ACC112 (cell line): ENCODE results near the gene PYGB.

Experiments
- H2AFZ ChIP-seq: fragments of 200-600 bp; sonication (generic); one replicate; pipeline ENCODE4 v1.6.0; 2017; ENCODE audit warnings: antibody characterized with exemption, low read length; ENCODE audit not compliant: unreplicated experiment
- H3K27ac ChIP-seq: fragments of 200-600 bp; sonication (generic); 2 replicates; pipeline ENCODE4 v1.5.1; 2014; ENCODE audit warnings: low read depth, mild to moderate bottlenecking, antibody characterized with exemption, low read length, moderate library complexity
- H3K27me3 ChIP-seq: fragments of 200-600 bp; sonication (generic); 2 replicates; pipeline ENCODE4 v1.6.1; 2014; ENCODE audit warnings: mild to moderate bottlenecking, antibody characterized with exemption, low read length, moderate library complexity, mixed read lengths; ENCODE audit not compliant: insufficient read depth
- H3K36me3 ChIP-seq: fragments of 200-600 bp; sonication (generic); 2 replicates; pipeline ENCODE4 v1.6.1; 2016; ENCODE audit warnings: mild to moderate bottlenecking, antibody characterized with exemption, low read length, moderate library complexity, mixed read lengths; ENCODE audit not compliant: insufficient read depth
- H3K4me1 ChIP-seq: fragments of 200-600 bp; sonication (generic); one replicate; pipeline ENCODE4 v1.6.1; 2016; ENCODE audit warnings: low read length, mixed read lengths; ENCODE audit not compliant: insufficient read depth, unreplicated experiment, control insufficient read depth
- H3K4me3 ChIP-seq: fragments of 200-600 bp; sonication (generic); 2 replicates; pipeline ENCODE4 v1.5.1; 2014; ENCODE audit warnings: mild to moderate bottlenecking, low read depth, low read length
- H3K79me2 ChIP-seq: fragments of 200-600 bp; sonication (generic); one replicate; pipeline ENCODE4 v1.6.0; 2016; ENCODE audit warnings: low read length; ENCODE audit not compliant: control insufficient read depth, unreplicated experiment, insufficient read depth

PYGB gene

DNA sequence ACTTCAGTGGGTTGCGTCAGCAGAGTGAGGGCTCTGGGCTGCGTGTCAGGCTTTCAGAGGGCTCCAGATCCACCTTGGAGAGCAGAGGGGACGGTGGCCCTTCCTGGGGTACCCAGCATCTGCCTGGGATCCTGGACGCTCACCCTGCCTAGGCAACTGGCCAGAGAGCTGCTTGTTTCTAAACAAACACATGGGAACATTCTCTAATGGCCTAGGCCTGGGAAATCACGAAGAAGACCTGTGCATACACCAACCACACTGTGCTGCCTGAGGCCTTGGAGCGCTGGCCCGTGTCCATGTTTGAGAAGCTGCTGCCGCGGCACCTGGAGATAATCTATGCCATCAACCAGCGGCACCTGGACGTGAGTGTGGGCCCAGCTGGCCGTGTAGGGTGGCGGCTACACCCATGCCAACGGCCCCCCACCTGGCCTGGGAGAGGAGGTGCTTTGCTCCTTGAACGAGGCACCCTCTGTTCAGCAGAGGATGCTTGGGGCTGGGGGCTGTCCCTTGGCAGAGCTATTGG is 32.2 kb downstream of the PYGB start:
- Histone ChIP-seq H3K27ac (no peak overlapping the region), H3K79me2 (no peaks in the 10 kb centered on the region), H3K4me1 (no peaks in the 10 kb centered on the region), H3K27me3 (no peaks in the 10 kb centered on the region), H2AFZ (no peak overlapping the region), H3K4me3 (no peak overlapping the region), H3K36me3 (peaks cover 15% of the 10 kb centered on the region; the same call in 1 of the 2 replicates)

DNA sequence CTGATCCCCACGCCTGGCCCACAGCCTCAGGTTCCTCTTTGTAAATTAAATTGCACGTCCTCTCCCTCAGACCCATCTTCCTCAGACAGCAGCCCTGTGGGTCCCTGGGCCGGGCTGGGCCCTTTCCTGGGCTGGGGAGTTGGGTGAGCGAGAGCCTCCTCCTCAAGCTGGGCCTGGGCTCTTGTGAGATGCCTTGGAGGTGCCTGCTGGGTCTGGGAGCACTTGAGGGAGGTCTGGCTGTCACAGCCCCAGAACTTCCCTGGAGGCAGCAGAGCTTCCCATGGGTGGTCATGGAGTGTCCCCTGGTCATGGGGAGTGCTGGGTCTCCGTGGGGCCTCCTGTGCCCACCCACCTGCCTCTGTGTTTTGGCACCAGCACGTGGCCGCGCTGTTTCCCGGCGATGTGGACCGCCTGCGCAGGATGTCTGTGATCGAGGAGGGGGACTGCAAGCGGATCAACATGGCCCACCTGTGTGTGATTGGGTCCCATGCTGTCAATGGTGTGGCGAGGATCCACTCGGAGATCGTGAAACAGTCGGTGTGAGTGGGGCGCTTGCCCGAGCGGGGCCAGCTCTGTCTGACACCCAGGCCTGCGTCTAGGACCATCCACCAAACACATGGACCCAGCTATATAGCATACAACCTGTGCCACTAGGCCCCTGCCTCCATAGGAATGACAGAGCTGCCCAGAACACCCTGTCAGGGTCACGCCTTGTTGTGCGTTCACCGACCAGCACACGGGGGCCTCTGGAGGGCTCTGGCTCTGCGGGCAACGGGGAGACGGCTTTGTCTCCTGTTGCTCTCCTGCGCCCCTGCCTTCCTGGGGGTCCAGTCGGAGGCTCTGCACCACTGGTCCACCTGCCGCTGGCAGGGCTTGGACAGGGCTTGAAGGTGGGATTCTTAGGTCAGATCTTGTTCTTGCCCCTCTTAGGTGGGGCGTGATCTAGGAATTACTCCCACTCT is 33.0 kb downstream of the PYGB start:
- no peak overlapping the region for H3K27ac ChIP-seq

DNA sequence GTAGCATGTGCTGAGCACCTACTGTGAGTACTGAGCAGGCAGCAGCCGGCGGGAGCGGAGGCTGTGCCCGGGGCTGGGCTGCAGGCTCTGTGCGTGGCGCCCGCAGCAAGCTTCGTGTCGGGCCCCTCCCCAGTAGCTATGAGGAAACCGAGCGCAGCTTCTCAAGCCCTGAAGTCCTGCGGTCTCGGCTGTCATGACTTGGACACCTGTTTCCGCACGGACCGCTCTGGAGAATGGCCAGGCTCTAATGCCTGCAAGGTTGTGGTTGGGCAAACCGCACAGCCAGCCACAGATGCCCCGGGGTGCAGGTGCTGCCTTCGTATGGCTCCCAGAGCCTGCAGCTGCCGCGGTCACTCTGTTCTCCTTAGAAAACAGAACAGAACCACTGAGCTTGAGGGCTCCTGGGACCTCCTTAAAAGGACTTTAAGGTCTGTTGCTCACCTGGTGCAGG is 33.7 kb downstream of the PYGB start:
- Histone ChIP-seq H2AFZ (no peak overlapping the region), H3K27ac (no peak overlapping the region), H3K27me3 (no peaks in the 10 kb centered on the region), H3K4me3 (no peak overlapping the region), H3K4me1 (no peaks in the 10 kb centered on the region), H3K79me2 (no peaks in the 10 kb centered on the region), H3K36me3 (peaks cover 23% of the 10 kb centered on the region; the same call in 1 of the 2 replicates)

More for the DNA sequence above, 33.0 kb downstream of the PYGB start:
- Histone ChIP-seq H2AFZ (no peak overlapping the region), H3K79me2 (no peaks in the 10 kb centered on the region), H3K36me3 (peaks cover 21% of the 10 kb centered on the region; the same call in 1 of the 2 replicates), H3K4me3 (no peak overlapping the region), H3K27me3 (no peaks in the 10 kb centered on the region), H3K4me1 (no peaks in the 10 kb centered on the region)

DNA sequence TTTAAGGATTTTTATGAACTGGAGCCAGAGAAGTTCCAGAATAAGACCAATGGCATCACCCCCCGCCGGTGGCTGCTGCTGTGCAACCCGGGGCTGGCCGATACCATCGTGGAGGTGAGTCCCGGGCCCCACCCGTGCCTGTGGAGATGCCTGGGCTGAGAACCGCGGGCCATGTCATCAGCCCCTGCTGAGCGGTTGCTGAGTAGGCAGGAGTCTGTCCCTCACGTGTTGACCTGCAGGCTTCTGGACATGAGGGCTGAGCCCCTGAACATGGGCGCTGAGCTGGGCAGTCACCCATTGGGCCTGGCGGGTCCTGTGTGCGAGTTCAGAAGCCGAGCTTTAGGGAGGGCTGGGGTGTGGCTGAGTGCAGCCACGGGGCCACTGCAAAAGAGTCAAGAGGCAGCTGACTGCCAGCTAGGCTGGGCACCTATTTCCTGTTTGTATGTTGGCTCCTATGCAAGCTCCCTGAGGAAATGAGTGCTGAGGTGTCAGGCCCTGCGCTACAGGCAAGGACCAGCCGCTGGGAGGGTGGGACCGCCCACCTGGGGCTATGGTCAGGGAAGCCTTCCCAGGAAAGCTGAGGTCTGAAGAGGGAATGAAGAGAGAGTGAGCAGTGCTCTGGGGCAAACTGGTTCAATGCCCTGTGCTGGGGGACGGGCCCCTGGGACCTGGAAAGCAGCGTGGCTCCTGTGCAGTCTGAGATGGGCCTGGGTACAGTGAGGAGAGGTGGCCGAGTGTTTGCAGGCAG is 34.3 kb downstream of the PYGB start:
- Histone ChIP-seq H3K79me2 (no peaks in the 10 kb centered on the region), H2AFZ (no peak overlapping the region), H3K4me1 (no peaks in the 10 kb centered on the region), H3K36me3 (peaks cover 23% of the 10 kb centered on the region; the same call in 1 of the 2 replicates), H3K4me3 (no peak overlapping the region), H3K27ac (no peak overlapping the region), H3K27me3 (no peaks in the 10 kb centered on the region)

DNA sequence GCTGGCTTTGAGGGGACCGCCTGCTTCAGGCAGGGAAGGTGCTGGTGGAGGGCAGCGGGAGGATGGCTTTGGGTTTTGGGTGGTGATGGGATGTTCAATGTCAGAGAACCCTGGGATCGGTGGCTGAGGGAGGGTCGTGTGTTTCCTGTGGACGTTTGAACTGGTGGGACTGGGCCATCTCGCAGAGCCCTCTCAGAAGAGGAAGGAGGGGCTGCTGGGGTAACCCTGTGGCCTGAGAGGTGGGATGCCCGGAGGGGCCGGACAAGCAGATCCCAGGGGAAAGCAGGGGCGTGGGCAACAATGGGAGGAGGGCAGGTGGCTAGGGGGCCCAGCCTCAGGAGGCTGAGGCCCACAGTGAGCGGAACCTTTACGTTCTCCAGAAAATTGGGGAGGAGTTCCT is 34.9 kb downstream of the PYGB start:
- Histone ChIP-seq H3K4me3 (no peak overlapping the region), H3K36me3 (peaks cover 18% of the 10 kb centered on the region; the same call in 1 of the 2 replicates)

DNA sequence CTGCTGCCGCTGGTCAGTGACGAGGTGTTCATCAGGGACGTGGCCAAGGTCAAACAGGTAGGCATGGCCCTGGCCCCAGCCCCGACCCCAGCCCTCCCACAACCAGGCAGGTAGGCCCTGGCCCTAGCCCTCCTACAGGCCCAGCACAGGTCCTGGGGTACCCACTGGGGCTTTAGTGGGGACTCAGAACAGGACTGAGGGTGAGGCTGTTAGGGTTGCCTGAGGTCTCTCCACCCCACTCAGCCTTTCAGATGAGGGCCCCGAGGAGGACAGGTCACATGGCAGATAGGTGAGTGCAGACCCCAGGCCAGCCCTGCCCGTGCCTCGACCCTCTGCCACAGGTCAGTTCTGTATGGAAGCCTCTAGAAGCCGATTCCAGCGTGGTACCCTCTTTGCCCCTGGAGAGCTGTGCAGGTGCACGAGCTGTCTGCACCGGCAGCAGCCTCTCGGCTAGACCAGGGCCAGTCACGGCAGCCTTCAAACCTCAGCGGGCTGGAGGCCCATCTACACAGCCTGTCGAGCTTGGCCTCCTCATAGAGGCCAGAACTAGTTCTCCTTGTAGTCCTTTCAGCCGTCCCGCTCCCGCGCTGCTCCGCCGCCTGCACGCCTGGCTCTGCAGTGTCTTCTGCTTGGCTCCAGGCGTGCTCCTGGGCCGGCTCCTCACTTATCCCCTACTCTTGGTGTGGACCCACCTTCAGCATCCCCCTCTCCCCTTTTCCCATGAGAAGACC is 35.5 kb downstream of the PYGB start:
- H3K27ac ChIP-seq: no peak overlapping the region
- H3K27me3 ChIP-seq: no peaks in the 10 kb centered on the region
- no peak overlapping the region for H3K4me3 ChIP-seq
- H3K79me2 ChIP-seq: no peaks in the 10 kb centered on the region
- no peak overlapping the region for H2AFZ ChIP-seq
- H3K4me1 ChIP-seq: no peaks in the 10 kb centered on the region
- peaks cover 17% of the 10 kb centered on the region; the same call in 1 of the 2 replicates for H3K36me3 ChIP-seq

More for the DNA sequence above, 34.9 kb downstream of the PYGB start:
- no peak overlapping the region for H2AFZ ChIP-seq
- no peak overlapping the region for H3K27ac ChIP-seq
- H3K4me1 ChIP-seq: no peaks in the 10 kb centered on the region
- H3K27me3 ChIP-seq: no peaks in the 10 kb centered on the region
- H3K79me2 ChIP-seq: no peaks in the 10 kb centered on the region

DNA sequence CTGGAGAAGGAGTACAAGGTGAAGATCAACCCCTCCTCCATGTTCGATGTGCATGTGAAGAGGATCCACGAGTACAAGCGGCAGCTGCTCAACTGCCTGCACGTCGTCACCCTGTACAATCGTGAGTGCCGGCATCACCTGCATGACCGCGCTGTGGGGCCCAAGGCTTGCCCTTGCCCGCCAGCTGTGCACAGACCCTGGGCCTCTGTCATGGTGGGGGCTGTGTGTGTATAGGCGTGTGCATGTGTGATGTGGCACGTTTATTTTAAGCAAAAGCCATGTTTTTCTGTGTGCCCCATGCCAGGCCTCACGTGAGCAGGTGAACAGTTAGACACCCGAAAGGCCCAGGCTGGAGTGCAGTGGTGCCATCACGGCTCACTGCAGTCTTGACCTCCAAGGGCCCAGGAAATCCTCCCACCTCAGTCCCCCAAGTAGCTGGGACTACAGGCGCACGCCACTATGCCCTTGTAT is 36.3 kb downstream of the PYGB start:
- Histone ChIP-seq H3K4me3 (no peak overlapping the region), H2AFZ (no peak overlapping the region), H3K36me3 (peaks cover 21% of the 10 kb centered on the region; the same call in 1 of the 2 replicates), H3K27me3 (no peaks in the 10 kb centered on the region), H3K4me1 (no peaks in the 10 kb centered on the region), H3K79me2 (no peaks in the 10 kb centered on the region), H3K27ac (no peak overlapping the region)

DNA sequence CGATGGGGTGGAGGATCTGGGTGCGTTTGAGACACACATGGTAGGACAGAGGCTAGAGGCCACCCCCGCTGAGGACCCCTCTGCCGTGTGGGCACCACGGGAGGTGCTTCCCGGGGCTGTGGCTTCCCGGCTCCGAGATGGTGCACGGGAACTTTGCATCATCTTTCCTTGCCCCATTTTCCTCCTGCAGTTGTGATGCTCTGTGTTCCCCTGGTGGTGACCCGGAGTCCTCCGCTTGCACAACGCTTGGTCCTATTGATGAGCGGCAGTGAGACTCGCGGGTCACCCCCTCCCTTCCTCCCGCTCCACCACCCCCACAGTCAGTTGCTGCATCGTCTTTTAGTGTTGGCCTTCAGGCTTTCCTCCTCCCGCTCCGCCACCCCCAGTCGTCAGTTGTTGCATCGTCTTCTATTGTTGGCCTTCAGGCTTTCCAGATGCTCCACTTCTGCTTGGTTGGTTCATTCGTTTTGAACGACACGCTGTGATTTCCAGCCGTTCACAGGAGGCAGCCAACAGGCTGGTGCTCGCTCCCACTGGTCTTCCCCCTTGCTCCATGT is 37.3 kb downstream of the PYGB start:
- H3K36me3 ChIP-seq: peaks cover 28% of the 10 kb centered on the region; the same call in 1 of the 2 replicates
- no peaks in the 10 kb centered on the region for H3K4me1 ChIP-seq
- H2AFZ ChIP-seq: no peak overlapping the region
- no peak overlapping the region for H3K27ac ChIP-seq
- H3K4me3 ChIP-seq: no peak overlapping the region
- H3K79me2 ChIP-seq: no peaks in the 10 kb centered on the region
- no peaks in the 10 kb centered on the region for H3K27me3 ChIP-seq

DNA sequence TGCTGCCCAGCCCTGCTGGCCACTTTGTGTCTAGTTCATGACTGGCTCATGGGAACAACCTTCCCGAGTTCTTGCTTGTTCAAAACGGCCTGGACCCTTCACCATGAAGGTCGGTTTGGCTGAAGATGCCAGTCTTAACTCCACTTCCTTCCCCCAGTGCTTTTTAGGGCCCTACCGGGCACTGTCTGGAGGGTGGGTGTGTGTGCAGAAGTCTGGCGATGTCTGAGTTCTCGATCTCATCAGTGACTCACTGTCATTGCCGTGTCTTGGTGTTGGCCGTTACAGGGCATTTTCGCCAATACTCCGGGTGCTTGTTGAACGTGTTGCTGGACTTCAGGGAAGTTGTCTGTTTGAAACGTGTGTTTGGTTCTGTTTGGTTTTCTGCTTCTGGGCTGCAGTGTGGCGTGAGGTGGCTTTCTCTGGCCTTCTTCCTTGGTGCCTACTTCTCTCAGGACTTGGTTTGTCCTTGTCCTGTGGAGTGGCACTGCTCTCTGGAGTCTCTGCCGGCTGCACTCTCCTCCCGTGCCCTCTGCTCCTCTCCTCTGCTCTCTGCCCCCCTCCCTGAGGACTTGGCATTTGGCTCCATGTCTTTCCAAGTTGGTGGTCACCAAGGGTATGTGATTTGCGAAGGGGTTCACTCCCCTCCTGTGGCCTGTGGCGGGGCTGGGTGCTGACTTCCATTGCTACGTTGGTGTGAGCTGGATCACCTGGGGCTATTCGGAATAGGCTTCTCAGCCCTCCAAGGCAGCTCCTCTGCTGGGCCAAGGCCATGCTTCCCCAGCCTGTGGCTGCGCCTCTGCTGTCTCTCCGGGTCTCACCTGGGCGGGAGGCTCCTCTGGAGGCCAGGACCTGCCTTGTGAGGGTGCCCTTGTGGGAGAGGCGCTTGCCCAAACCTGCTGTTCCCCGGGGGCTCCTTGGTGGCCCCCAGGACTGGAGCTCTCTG is 38.2 kb downstream of the PYGB start:
- H2AFZ ChIP-seq: no peak overlapping the region
- no peaks in the 10 kb centered on the region for H3K27me3 ChIP-seq
- H3K4me3 ChIP-seq: no peak overlapping the region
- no peaks in the 10 kb centered on the region for H3K79me2 ChIP-seq
- no peaks in the 10 kb centered on the region for H3K4me1 ChIP-seq
- no peak overlapping the region for H3K27ac ChIP-seq
- peaks cover 33% of the 10 kb centered on the region; the same call in 1 of the 2 replicates for H3K36me3 ChIP-seq
